Measurements from ENCODE around the gene MCEMP1. TPM values are rescaled to one million over a fixed set of nuclear protein-coding genes. Genes with fewer than 3 reads are reported as not detected.

MCEMP1 gene
- total RNA-seq, 4 donors from 2014 or later = 0.29 to 0.97 TPM; not detected in 2

GRCh38 chr19:7682175-7682855, 5.4 kb downstream of the MCEMP1 start:
- Histone ChIP-seq H3K9me3 (no peaks in the 10 kb centered on the region), H3K27ac (peak overlapping the region; percentile 93 to 96 (median 95)), H3K36me3 (peaks cover 5 to 36% (median 10%) of the 10 kb centered on the region in 3 donors), H3K4me3 (peak overlapping the region in 3 of 4 donors; percentile 84 to 99 (median 95)), H3K4me1 (peaks cover 9 to 36% (median 10%) of the 10 kb centered on the region in 3 donors), H3K27me3 (peaks cover 0 to 28% (median 0%) of the 10 kb centered on the region in 4 donors)
- intact Hi-C loops (cut with DNase I) = loop anchor here (10.0 kb wide), 1 partner anchor 112 kb away; no protein-coding TSS in a partner anchor
- TF ChIP-seq CTCF (IDR thresholded peaks at IDR 0.05) = no peak
- no peak for TF ChIP-seq POLR2A (IDR thresholded peaks at IDR 0.05)
- 84 to 87% methylated on average over 22 to 38 of the region's 74 CpGs for WGBS, 2 donors
- DNase-seq = no peak

GRCh38 chr19:7685546-7686445, 8.9 kb downstream of the MCEMP1 start:
- Histone ChIP-seq H3K27ac (no peak overlapping the region), H3K4me1 (peaks cover 4 to 17% (median 6%) of the 10 kb centered on the region in 3 donors), H3K4me3 (no peak overlapping the region), H3K36me3 (peaks cover 5 to 36% (median 10%) of the 10 kb centered on the region in 3 donors), H3K27me3 (peaks cover 0 to 23% (median 0%) of the 10 kb centered on the region in 4 donors), H3K9me3 (no peaks in the 10 kb centered on the region)
- intact Hi-C loops (cut with DNase I) = loop anchor here (10.0 kb wide), 1 partner anchor 109 kb away; no protein-coding TSS in a partner anchor
- DNase-seq = no peak
- TF ChIP-seq CTCF (IDR thresholded peaks at IDR 0.05) (no peak), POLR2A (IDR thresholded peaks at IDR 0.05) (no peak)
- WGBS, 2 donors = 42 to 53% methylated on average over 14 to 17 of the region's 19 CpGs

- DNase-seq = no peak
- no peak for TF ChIP-seq CTCF (IDR thresholded peaks at IDR 0.05)
- no peak for TF ChIP-seq POLR2A (IDR thresholded peaks at IDR 0.05)
- WGBS, 2 donors = 86 to 88% methylated on average over 7 to 10 of the region's 12 CpGs
- peaks cover 0 to 6% (median 2%) of the 10 kb centered on the region in 3 donors for H3K4me1 ChIP-seq
- H3K36me3 ChIP-seq = peaks cover 5 to 34% (median 10%) of the 10 kb centered on the region in 3 donors
- no peak overlapping the region for H3K4me3 ChIP-seq
- peaks cover 0 to 27% (median 0%) of the 10 kb centered on the region in 4 donors for H3K27me3 ChIP-seq
- intact Hi-C loops (cut with DNase I) = loop anchor here (10.0 kb wide), 1 partner anchor 108 kb away; no protein-coding TSS in a partner anchor
- H3K9me3 ChIP-seq = no peaks in the 10 kb centered on the region
- H3K27ac ChIP-seq = no peak overlapping the region
These were observed 10.3 kb downstream of the MCEMP1 start for GRCh38 chr19:7687177-7687576.

GRCh38 chr19:7689165-7689564, 12.3 kb downstream of the MCEMP1 start:
- H3K36me3 ChIP-seq = peaks cover 0 to 14% (median 0%) of the 10 kb centered on the region in 3 donors
- peaks cover 0 to 27% (median 0%) of the 10 kb centered on the region in 4 donors for H3K27me3 ChIP-seq
- H3K27ac ChIP-seq = no peak overlapping the region
- H3K4me3 ChIP-seq = no peak overlapping the region
- DNase-seq = no peak
- TF ChIP-seq CTCF (IDR thresholded peaks at IDR 0.05) (no peak), POLR2A (IDR thresholded peaks at IDR 0.05) (no peak)
- H3K9me3 ChIP-seq = no peaks in the 10 kb centered on the region
- intact Hi-C loops (cut with DNase I) = loop anchor here (10.0 kb wide), 1 partner anchor 106 kb away; no protein-coding TSS in a partner anchor
- H3K4me1 ChIP-seq = no peaks in the 10 kb centered on the region
- 45 to 51% methylated on average over 3 to 15 of the region's 23 CpGs for WGBS, 2 donors

All from esophagus squamous epithelium (tissue), 5 donors.